HG03354 (cell line): Measurements from ENCODE around the gene MEN1.

ENCODE experiments used
- ATAC-seq: cut with Tn5 transposase; IDR thresholded peaks from one replicate; pipeline ENCODE4 v1.9.1; 2021; ENCODE audit warnings: mild to moderate bottlenecking; ENCODE audit not compliant: unreplicated experiment, poor library complexity, severe bottlenecking

MEN1 gene

GRCh38 chr11:64788321-64789215 lies 21.8 kb downstream of the MEN1 start:
- ATAC-seq = no peak

DNA sequence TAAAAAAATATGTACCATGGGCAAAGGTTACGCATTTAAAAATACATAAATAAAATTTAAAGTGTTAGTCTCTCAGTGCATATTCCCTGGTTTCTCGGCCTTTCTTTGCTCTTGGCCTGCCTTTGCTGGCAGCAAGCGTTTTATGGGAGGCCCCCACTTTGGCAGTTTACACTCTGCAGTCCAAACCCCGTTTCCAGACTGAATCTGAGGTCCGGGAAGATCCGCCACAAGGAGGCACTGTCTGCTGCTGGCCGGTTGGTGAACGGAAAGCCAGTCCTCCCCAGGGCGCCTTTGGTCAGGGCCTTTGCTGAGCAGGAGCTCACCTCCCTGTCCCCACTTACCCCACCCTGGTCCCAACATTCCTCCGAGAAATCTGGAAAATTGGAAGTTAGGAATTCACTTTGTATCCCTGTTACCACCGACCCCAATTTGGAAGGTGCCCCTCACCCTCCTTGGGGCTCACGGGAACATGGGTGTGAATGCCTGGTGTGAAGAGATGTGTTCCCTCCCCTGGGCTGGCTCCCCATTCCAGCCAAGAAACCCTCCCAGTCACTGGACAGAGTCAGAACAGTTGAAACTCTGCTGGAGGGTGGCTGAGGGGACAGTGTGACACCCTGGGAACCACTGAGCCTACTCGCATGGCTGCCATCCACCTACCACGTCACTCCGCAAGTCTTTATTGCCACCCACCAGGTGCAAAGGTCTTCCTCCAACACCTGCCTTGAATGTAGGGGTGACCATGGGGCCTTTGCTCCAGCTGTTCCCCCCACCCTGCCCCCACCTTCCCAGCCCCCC lies 22.6 kb downstream of the MEN1 start:
- ATAC-seq = no peak

GRCh38 chr11:64786308-64786707 lies 24.0 kb downstream of the MEN1 start:
- ATAC-seq = no peak

DNA sequence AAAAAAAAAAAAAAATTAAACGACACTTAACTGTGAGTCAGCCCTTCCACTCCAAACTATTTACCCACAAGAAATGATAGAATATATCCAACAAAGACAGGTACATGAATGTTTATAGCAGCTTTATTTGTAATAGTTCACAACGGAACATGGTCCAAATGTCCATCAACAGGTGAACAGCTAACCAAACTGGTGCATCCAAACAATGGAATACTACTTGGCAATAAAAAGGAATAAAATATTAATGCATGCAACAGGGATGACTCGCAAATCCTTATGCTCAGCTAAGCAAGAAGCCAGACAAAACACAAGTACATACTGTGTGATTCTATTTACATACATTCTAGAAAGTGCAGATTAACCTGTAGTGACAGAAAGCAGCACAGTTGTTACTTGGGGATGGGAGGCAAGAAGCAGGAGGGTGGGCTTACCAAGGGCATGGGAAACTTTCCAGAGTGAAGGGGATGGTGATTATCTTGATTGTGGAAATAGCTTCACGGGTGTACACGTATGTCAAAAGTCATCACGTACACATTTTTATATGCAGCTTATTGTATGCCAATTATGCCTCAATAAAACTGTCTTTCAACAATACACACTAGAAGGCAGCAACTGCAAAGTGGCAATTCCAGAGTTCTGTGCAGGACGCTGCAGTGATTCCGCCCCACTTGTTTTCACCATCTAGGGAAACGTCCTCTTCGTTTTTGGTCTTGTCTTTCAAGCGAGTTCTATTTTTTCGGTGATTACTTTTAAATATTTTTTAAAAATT lies 25.4 kb downstream of the MEN1 start:
- no peak for ATAC-seq

DNA sequence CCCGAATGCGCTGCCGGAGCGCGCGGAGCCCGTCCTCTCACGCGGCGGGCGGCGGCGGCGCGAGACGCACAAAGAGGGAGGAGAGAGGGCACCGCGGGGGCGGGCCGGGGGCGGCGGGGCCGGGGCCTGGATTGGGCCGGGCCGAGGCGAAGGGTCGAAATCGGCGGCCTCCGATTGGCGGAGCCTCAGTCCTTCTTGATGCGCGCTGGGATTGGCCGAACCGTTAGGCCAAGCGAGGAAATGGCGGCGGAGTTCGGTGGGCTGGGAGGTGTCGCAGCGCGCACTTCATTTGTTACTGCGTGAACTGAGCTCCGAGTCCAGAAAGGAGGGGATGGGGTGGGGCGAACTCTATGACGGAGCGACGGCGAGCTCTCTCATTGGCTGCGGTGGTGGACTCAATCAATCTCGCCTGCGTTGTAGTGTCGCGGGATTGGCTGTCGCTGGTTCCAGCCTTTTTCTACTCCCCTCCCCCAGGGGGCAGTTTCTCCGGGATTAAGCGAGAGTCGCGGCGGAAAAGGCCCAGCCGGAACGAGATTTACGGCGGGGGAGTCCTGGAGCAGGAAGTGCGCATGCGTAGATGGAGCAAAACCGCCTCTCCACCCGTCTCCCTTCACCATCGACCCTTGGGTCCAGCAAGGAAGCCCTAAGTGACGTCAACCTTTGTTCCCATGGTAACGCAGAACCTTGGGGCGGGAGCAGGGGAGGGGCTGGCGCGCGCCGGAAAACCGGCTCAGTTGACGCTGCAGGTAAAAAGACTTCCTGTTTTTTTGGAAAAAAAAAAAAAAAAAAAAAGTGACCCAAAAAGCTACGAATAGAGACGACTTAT lies 31.7 kb downstream of the MEN1 start, which contains the start of gene SF1:
TSS of gene SF1 (minus strand) at position 70 of the 826 bp plus-strand sequence. CDS start 150 bp downstream, outside the sequence.
- peak; percentile 81 for ATAC-seq

GRCh38 chr11:64778223-64778472 lies 32.2 kb downstream of the MEN1 start:
- ATAC-seq = no peak

GRCh38 chr11:64777449-64778222 lies 32.7 kb downstream of the MEN1 start:
- peak; percentile 11 for ATAC-seq

DNA sequence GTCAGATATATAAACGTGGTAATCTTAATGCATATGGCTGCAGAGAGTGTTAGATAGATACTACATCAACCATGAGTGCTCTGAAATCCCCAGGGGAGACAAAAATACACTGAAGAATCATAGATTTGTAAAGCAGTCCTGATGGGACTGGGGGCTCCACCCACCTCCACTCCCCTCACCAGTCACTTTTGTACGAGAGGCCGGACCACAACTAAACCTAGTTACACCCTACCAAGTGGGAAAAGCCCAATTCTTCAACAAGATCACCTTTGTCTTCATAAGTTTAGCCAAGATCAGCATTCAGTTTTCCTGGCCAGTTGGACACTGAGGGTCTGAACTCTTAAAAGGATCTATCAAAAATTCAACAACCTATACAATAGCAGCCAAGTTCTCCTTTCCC lies 33.5 kb downstream of the MEN1 start:
- no peak for ATAC-seq

GRCh38 chr11:64776425-64776824 lies 33.9 kb downstream of the MEN1 start:
- ATAC-seq = no peak

DNA sequence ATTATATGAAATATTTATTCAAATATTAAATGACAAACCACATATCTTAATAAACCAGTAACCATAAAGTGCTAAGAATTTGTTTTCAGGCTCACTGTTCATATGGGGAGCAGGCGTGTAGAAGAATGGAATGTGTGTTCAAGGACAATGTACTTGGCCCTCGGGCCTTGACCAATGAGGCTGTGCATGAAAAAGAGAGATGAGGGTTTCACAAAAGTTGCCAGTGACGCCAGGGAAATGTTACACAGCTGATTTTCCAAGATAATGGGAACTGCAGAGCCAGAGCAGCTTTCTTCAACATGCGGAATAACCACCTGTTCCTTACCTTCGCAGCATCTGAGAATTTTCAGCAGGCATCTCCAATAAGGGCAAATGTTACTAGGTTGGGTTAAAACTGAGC lies 36.2 kb downstream of the MEN1 start:
- no peak for ATAC-seq

- no peak for ATAC-seq
These were observed 37.9 kb downstream of the MEN1 start for GRCh38 chr11:64772303-64773018.

DNA sequence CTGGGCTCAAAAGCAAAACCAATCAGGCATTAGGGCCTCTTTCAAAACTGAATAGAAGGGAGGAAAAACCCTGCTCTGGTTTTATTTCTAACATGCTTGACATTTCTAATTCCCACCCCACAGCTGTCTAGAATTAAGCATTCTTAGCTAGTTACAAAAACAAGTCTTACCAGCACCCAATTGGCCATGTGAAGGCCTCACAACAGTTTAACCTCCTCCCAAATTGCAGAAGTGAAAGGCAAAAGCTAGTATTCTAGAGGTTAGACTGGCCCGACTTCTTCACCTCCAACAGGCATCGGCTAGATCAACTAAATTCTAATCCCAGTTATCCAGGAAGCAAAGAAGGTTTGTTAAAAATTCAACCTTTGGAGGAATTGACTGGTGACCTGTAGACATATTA lies 38.5 kb downstream of the MEN1 start:
- ATAC-seq = peak; percentile 51

DNA sequence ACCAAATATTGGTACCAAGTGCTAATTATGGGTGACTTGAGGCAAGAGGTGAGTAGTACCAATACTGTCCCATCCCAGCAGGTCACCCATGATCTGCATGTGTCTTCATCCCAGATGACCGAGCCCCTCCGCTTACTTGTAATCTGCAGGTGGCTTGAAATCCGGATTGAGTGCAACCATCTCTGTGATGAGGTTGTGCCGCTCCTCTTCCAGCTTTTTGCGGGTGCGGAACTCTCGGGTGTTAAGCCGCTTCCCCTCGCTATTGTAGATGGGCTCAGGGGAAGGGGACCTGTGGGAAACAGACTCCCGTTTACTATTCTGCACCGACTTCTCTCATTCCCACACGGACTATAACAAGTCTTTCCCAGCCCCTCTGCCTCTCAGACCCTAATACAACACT lies 40.2 kb downstream of the MEN1 start:
- no peak for ATAC-seq

- no peak for ATAC-seq
These were observed 41.1 kb downstream of the MEN1 start for GRCh38 chr11:64769283-64769682.

DNA sequence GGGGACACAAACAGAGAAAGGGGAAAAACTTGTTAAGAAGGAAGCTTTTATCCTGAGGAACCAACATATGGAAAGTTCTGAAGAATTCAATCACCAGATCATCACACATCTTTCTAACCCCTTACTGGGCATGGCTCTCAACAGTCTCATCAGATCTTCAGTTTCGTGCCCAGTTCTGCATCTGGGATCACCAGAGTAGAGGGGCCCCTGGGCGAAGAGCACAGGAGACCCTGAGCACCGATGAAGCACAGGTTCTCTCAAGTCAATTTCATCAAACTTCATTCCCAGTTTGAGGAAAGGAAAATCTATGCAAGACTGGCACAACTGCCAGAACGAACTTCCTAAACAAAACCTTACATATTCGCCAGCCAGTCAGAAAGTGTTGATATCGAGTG lies 42.1 kb downstream of the MEN1 start:
- ATAC-seq = no peak

GRCh38 chr11:64767344-64768299 lies 42.7 kb downstream of the MEN1 start:
- ATAC-seq = no peak

- no peak for ATAC-seq
These were observed 43.5 kb downstream of the MEN1 start for GRCh38 chr11:64766881-64767280.
